ENCODE data around the gene KCTD7.
"Not testable (repeated sequence)": the region's sequence is repeated elsewhere in the genome, so short reads cannot be mapped to it uniquely, and the experiment has no call there.

KCTD7 gene

GRCh38 chr7:66671034-66671433 is 42.4 kb downstream of the KCTD7 start:
- no peak for TF ChIP-seq ESRRG (CRISPR knock-in tag; IDR thresholded peaks at IDR 0.05)
- no peak for TF ChIP-seq ZC3H10 (CRISPR knock-in tag; IDR thresholded peaks at IDR 0.05)
- no peak for TF ChIP-seq BACH2 (CRISPR knock-in tag; IDR thresholded peaks at IDR 0.05; ENCODE audit: borderline replicate concordance)
- TF ChIP-seq ZFP30 (CRISPR knock-in tag; IDR thresholded peaks at IDR 0.05): no peak
- no peak for TF ChIP-seq ARNTL (CRISPR knock-in tag; IDR thresholded peaks at IDR 0.05; ENCODE audit: borderline replicate concordance, low read depth)
- TF ChIP-seq ZNF70 (CRISPR knock-in tag; IDR thresholded peaks at IDR 0.05): no peak
- no peak for TF ChIP-seq CSRNP3 (CRISPR knock-in tag; IDR thresholded peaks at IDR 0.05)
- TF ChIP-seq ZFP3 (CRISPR knock-in tag; IDR thresholded peaks at IDR 0.05): no peak
- TF ChIP-seq ISL1 (CRISPR knock-in tag; IDR thresholded peaks at IDR 0.05): no peak
- TF ChIP-seq PPARA (CRISPR knock-in tag; IDR thresholded peaks at IDR 0.05; ENCODE audit: borderline replicate concordance): no peak
- TF ChIP-seq, protein P1, sequence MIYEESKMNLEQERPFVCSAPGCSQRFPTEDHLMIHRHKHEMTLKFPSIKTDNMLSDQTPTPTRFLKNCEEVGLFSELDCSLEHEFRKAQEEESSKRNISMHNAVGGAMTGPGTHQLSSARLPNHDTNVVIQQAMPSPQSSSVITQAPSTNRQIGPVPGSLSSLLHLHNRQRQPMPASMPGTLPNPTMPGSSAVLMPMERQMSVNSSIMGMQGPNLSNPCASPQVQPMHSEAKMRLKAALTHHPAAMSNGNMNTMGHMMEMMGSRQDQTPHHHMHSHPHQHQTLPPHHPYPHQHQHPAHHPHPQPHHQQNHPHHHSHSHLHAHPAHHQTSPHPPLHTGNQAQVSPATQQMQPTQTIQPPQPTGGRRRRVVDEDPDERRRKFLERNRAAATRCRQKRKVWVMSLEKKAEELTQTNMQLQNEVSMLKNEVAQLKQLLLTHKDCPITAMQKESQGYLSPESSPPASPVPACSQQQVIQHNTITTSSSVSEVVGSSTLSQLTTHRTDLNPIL (CRISPR knock-in tag; IDR thresholded peaks at IDR 0.05; ENCODE audit: low read depth): no peak
- TF ChIP-seq GLIS3 (CRISPR knock-in tag; IDR thresholded peaks at IDR 0.05): no peak
- TF ChIP-seq, protein P2, sequence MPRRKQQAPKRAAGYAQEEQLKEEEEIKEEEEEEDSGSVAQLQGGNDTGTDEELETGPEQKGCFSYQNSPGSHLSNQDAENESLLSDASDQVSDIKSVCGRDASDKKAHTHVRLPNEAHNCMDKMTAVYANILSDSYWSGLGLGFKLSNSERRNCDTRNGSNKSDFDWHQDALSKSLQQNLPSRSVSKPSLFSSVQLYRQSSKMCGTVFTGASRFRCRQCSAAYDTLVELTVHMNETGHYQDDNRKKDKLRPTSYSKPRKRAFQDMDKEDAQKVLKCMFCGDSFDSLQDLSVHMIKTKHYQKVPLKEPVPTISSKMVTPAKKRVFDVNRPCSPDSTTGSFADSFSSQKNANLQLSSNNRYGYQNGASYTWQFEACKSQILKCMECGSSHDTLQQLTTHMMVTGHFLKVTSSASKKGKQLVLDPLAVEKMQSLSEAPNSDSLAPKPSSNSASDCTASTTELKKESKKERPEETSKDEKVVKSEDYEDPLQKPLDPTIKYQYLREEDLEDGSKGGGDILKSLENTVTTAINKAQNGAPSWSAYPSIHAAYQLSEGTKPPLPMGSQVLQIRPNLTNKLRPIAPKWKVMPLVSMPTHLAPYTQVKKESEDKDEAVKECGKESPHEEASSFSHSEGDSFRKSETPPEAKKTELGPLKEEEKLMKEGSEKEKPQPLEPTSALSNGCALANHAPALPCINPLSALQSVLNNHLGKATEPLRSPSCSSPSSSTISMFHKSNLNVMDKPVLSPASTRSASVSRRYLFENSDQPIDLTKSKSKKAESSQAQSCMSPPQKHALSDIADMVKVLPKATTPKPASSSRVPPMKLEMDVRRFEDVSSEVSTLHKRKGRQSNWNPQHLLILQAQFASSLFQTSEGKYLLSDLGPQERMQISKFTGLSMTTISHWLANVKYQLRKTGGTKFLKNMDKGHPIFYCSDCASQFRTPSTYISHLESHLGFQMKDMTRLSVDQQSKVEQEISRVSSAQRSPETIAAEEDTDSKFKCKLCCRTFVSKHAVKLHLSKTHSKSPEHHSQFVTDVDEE (CRISPR knock-in tag; IDR thresholded peaks at IDR 0.05): no peak
- TF ChIP-seq ZNF8 (CRISPR knock-in tag; IDR thresholded peaks at IDR 0.05): no peak
- no peak for TF ChIP-seq RARB (CRISPR knock-in tag; IDR thresholded peaks at IDR 0.05)
- no peak for TF ChIP-seq SNAI2 (CRISPR knock-in tag; IDR thresholded peaks at IDR 0.05)
- no peak for ATAC-seq

GRCh38 chr7:66671486-66671885 is 42.8 kb downstream of the KCTD7 start:
- ATAC-seq: not testable (repeated sequence)

DNA sequence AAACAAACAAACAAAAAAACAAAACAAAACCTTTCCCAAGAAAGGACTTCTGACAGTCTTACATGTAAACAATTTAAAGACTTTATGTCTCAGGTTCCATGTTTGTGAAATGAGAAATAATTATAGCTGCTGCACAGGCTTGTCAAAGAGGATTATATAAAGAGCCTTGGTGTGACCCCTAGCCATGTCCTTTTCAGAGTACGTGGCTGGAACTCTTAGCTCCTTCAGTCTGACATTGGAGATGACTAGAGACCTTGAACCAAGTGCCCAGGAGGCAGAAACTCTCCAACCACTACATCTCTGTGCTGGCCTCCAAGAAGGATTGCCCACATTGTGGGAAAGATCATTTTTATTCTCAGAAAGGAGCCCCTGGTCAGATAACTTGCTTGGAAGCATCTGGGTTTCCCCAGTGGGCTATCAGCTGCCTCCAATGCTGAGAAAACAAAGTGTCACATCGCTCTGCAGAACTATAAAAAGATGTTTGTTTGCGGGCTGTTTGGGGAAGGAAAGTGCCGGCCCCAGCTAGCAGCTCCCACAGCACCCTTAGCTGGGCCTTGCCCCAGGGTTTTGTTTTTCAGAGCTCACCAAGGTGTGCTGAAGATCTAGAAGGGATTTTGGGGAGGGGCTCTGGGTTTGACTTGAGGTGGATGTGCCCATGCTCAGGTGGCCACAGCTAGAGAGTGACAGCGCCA is 43.9 kb downstream of the KCTD7 start:
- peak; percentile 44 for ATAC-seq

DNA sequence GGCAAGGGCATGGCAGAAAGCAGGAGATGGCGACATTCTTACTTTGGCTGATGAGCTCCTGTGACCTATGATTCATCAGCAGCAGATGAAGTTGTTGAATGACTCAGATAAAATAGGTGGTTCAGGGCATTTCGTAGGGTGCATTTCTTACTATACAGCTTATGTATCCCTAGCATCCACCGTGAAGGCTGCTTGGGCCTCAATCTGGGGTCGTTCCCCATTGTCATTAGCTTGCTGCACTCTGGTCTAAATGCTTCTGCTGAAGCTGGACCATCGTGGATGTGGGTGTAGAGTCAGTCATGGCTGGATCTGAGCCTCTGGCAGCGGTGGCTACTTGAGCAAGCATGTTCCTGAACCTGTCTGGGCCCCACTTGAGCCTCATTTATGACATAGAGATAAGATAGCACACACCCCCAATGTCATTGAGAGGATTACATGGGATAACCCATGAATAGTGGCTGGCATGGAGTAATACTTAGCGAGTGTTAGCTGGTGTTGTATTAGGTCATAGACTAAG is 44.5 kb downstream of the KCTD7 start:
- peak; percentile 84 for ATAC-seq

GRCh38 chr7:66679633-66680244 is 51.1 kb downstream of the KCTD7 start:
- TF ChIP-seq, protein P2 (CRISPR knock-in tag; IDR thresholded peaks at IDR 0.05): no peak
- TF ChIP-seq SNAI2 (CRISPR knock-in tag; IDR thresholded peaks at IDR 0.05) (no peak), ZC3H10 (CRISPR knock-in tag; IDR thresholded peaks at IDR 0.05) (no peak), GLIS3 (CRISPR knock-in tag; IDR thresholded peaks at IDR 0.05) (no peak), ZNF8 (CRISPR knock-in tag; IDR thresholded peaks at IDR 0.05) (no peak), BACH2 (CRISPR knock-in tag; IDR thresholded peaks at IDR 0.05; ENCODE audit: borderline replicate concordance) (no peak), TCF4 (CRISPR knock-in tag; IDR thresholded peaks at IDR 0.05; ENCODE audit: borderline replicate concordance) (no peak), ESRRG (CRISPR knock-in tag; IDR thresholded peaks at IDR 0.05) (no peak), ZFP30 (CRISPR knock-in tag; IDR thresholded peaks at IDR 0.05) (no peak), ARNTL (CRISPR knock-in tag; IDR thresholded peaks at IDR 0.05; ENCODE audit: borderline replicate concordance, low read depth) (no peak), TOX (CRISPR knock-in tag; IDR thresholded peaks at IDR 0.05; ENCODE audit: borderline replicate concordance) (no peak), RARB (CRISPR knock-in tag; IDR thresholded peaks at IDR 0.05) (no peak), ZFP3 (CRISPR knock-in tag; IDR thresholded peaks at IDR 0.05) (no peak), CSDC2 (CRISPR knock-in tag; IDR thresholded peaks at IDR 0.05) (no peak), PPARA (CRISPR knock-in tag; IDR thresholded peaks at IDR 0.05; ENCODE audit: borderline replicate concordance) (no peak), ZNF70 (CRISPR knock-in tag; IDR thresholded peaks at IDR 0.05) (no peak)
- TF ChIP-seq, protein P1 (CRISPR knock-in tag; IDR thresholded peaks at IDR 0.05; ENCODE audit: low read depth): no peak
- TF ChIP-seq, protein P3, sequence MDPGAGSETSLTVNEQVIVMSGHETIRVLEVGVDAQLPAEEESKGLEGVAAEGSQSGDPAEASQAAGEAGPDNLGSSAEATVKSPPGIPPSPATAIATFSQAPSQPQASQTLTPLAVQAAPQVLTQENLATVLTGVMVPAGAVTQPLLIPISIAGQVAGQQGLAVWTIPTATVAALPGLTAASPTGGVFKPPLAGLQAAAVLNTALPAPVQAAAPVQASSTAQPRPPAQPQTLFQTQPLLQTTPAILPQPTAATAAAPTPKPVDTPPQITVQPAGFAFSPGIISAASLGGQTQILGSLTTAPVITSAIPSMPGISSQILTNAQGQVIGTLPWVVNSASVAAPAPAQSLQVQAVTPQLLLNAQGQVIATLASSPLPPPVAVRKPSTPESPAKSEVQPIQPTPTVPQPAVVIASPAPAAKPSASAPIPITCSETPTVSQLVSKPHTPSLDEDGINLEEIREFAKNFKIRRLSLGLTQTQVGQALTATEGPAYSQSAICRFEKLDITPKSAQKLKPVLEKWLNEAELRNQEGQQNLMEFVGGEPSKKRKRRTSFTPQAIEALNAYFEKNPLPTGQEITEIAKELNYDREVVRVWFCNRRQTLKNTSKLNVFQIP (CRISPR knock-in tag; IDR thresholded peaks at IDR 0.05; ENCODE audit: borderline replicate concordance, low read depth): no peak
- no peak for ATAC-seq

Measured in SK-N-SH treated with all-trans-retinoic acid at 6 μM for 48 hours (cell line).